OCI-LY1 (cell line): ENCODE results near the gene VPS35L.

Experiments used
- H2AFZ ChIP-seq: fragments of 200-600 bp; sonication (generic), shearing (Covaris generic); 2 replicates; pipeline ENCODE4 v1.6.0; 2014; ENCODE audit warnings: antibody characterized with exemption, mild to moderate bottlenecking, low read length
- H3F3A ChIP-seq: fragments of 200-600 bp; sonication (generic), shearing (Covaris generic); 2 replicates; pipeline ENCODE4 v1.6.0; 2014; ENCODE audit warnings: mild to moderate bottlenecking, antibody characterized with exemption, low read length, moderate library complexity; ENCODE audit not compliant: insufficient read depth
- H3K27ac ChIP-seq: fragments of 200-600 bp; sonication (generic); 2 replicates; pipeline ENCODE4 v1.5.1; 2014; ENCODE audit warnings: low read length, mixed run types, mild to moderate bottlenecking, low read depth; ENCODE audit not compliant: poor library complexity, severe bottlenecking
- H3K27me3 ChIP-seq: fragments of 200-600 bp; sonication (generic); 2 replicates; pipeline ENCODE4 v1.6.0; 2014; ENCODE audit warnings: antibody characterized with exemption, mild to moderate bottlenecking, low read length, moderate library complexity; ENCODE audit not compliant: insufficient read depth
- H3K36me3 ChIP-seq: fragments of 200-600 bp; sonication (generic); 2 replicates; pipeline ENCODE4 v1.6.1; 2014; ENCODE audit warnings: mild to moderate bottlenecking, antibody characterized with exemption, low read length, moderate library complexity, mixed read lengths; ENCODE audit not compliant: insufficient read depth
- H3K4me1 ChIP-seq: fragments of 200-600 bp; sonication (generic); 2 replicates; pipeline ENCODE4 v1.5.1; 2014; ENCODE audit warnings: mild to moderate bottlenecking, low read length, moderate library complexity; ENCODE audit not compliant: insufficient read depth, severe bottlenecking
- H3K4me2 ChIP-seq: fragments of 200-600 bp; sonication (generic), shearing (Covaris generic); 2 replicates; pipeline ENCODE4 v1.6.1; 2014; ENCODE audit warnings: low read length
- H3K4me3 ChIP-seq: fragments of 200-600 bp; sonication (generic); 2 replicates; pipeline ENCODE4 v1.5.1; 2014; ENCODE audit warnings: low read length, low read depth, mild to moderate bottlenecking, mixed read lengths; ENCODE audit not compliant: poor library complexity, severe bottlenecking
- H3K79me2 ChIP-seq: fragments of 200-600 bp; shearing (Covaris generic); 2 replicates; pipeline ENCODE4 v1.6.1; 2016; ENCODE audit warnings: mixed run types, low read length, mixed read lengths; ENCODE audit not compliant: insufficient read depth
- H3K9ac ChIP-seq: fragments of 200-600 bp; sonication (generic), shearing (Covaris generic); 2 replicates; pipeline ENCODE4 v1.6.1; 2014; ENCODE audit warnings: mild to moderate bottlenecking, low read length, mixed read lengths
- H3K9me2 ChIP-seq: fragments of 200-600 bp; sonication (generic), shearing (Covaris generic); 2 replicates; pipeline ENCODE4 v1.6.1; 2014; ENCODE audit warnings: low read depth, mild to moderate bottlenecking, low read length, mixed read lengths
- H3K9me3 ChIP-seq: fragments of 200-600 bp; shearing (Covaris generic); 2 replicates; pipeline ENCODE4 v1.6.1; 2014; ENCODE audit warnings: low read length, mixed read lengths
- H4K20me1 ChIP-seq: fragments of 200-600 bp; sonication (generic), shearing (Covaris generic); 2 replicates; pipeline ENCODE4 v1.6.0; 2016; ENCODE audit warnings: mild to moderate bottlenecking, low read length; ENCODE audit not compliant: insufficient read depth
- CTCF ChIP-seq: fragments of 200-600 bp; sonication (generic), shearing (Covaris generic); IDR thresholded peaks from 2 replicates; pipeline ENCODE4 v1.5.1; 2017; ENCODE audit warnings: mild to moderate bottlenecking, antibody characterized with exemption, low read length, moderate library complexity, mixed read lengths
- EZH2 ChIP-seq: fragments of 200-600 bp; sonication (generic), shearing (Covaris generic); IDR thresholded peaks from 2 replicates; pipeline ENCODE4 v1.8.0; 2017; ENCODE audit warnings: borderline replicate concordance, mixed run types, mild to moderate bottlenecking, antibody characterized with exemption, low read length, moderate library complexity, mixed read lengths

Gene VPS35L

DNA sequence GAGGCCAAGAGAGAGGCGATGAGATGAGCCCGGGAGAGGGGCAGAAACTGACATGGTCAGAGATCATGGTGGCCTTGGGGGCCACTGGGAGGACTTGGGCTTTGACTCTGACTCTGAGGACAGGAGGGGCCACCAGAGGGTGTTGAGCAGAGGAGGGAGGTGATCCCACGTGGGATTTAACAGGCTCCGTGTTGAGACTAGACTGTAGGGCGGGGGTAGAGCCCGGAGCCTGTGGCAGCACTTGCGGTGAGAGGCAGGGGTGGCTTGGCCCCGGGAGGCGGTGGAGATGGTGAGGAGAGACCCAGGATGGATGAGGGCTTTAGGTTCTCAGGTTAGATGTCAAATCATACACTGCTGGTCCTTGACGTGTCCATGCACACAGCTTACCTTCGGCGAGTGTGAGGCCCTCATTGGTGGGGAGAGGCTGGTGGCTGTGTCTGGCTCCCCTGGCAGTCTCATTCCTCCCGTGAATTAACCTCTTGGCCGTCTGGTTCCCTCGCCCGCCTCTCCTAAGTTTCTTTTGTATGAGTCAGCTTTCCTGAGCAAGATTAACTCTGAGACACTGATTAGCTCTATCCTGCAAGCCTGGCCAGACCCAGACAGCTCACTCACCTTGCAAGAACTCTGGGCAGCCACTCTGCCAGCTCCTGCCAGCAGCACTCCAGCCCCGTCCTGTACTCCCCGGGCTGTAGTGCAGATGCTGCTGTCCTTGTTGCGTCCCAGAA, 39.7 kb downstream of the VPS35L start:
- no peaks in the 10 kb centered on the region for H3K27me3 ChIP-seq
- no peaks in the 10 kb centered on the region for H4K20me1 ChIP-seq
- H3K36me3 ChIP-seq = peaks cover 8% of the 10 kb centered on the region; the same call in 1 of the 2 replicates
- no peak overlapping the region for H3K4me3 ChIP-seq
- no peaks in the 10 kb centered on the region for H3F3A ChIP-seq
- H3K9me2 ChIP-seq = no peaks in the 10 kb centered on the region
- no peak overlapping the region for H3K27ac ChIP-seq
- no peaks in the 10 kb centered on the region for H3K79me2 ChIP-seq
- H3K4me2 ChIP-seq = no peak overlapping the region
- H3K9ac ChIP-seq = no peak overlapping the region
- TF ChIP-seq CTCF (no peak), EZH2 (no peak)
- no peaks in the 10 kb centered on the region for H3K9me3 ChIP-seq
- H2AFZ ChIP-seq = no peak overlapping the region
- no peaks in the 10 kb centered on the region for H3K4me1 ChIP-seq

DNA sequence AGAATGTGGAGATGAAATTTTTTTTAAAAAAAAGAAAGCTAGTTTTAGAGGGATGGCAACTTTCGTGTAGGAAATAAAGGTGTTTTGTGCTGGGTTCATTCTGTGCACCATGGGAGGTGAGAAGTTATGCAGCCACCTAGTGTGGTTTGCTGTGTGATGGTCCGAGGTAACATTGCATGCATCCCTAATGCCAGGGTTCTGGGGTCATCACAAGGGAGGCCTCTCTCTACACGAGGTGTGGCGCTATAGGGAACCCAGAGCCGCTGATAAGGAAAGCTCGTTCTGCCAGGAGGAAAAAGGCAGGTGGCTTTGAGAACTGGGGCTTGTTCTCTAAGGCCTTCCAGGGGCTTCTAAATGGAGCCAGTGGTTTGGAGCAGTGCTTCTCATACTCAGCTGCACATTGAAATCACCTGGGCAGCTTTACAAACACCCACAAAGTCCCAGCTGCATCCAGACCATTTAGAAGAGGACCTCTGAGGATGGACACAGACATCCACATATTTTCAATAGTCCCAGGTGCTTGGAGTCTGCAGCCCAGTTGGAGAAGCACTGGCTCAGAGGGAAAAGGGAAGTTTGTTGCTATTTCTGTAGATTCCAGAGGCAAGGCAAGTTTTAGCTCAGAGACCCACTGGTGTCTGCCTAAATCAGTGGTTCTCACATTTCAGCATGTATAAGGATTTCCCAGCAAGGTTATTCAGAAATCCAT, 43.5 kb downstream of the VPS35L start:
- Histone ChIP-seq H3K79me2 (no peaks in the 10 kb centered on the region), H3K9ac (no peak overlapping the region), H3K4me1 (no peaks in the 10 kb centered on the region), H3K9me3 (no peaks in the 10 kb centered on the region), H2AFZ (no peak overlapping the region), H3F3A (no peaks in the 10 kb centered on the region), H3K4me2 (no peak overlapping the region), H3K36me3 (peaks cover 13% of the 10 kb centered on the region; the same call in 1 of the 2 replicates), H4K20me1 (no peaks in the 10 kb centered on the region), H3K9me2 (no peaks in the 10 kb centered on the region), H3K27me3 (no peaks in the 10 kb centered on the region), H3K4me3 (no peak overlapping the region), H3K27ac (no peak overlapping the region)
- no peak for TF ChIP-seq EZH2
- no peak for TF ChIP-seq CTCF

DNA sequence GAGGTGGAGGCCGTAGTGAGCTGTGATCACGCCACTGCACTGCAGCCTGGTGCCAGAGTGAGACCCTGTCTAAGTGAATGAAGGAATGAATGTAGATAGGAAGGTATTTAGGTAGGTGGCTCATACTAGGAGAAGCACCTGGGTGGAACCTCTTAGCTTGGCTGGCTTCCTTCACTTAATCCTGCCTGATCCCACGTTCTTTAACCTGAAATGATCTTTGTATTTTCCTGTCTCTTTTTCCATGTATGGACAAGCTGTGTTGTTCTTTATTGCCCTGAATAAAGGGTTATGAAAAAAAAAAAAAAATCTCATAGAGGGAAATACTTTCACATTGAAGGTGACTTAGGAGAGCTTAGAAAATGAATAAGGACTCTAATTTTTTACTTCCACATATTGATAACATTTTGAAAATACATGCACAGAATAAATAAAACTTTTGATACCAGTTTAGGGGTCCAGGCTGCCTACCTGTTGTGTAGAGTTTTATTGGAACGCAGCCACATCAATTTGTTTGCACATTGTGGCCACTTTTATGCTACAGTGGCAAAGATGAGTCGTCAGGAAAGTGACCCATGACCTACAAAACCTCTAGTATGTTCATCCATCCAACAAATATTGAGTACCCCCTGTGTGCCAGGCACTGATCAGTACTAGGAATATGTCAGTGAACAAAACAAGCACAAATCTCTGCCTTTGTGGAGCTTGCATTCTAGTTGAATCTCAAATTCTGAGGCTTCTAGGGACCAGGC, 44.6 kb downstream of the VPS35L start:
- Histone ChIP-seq H3K4me1 (no peaks in the 10 kb centered on the region), H3K9ac (no peak overlapping the region), H3K79me2 (no peaks in the 10 kb centered on the region), H3K4me2 (no peak overlapping the region), H3K4me3 (no peak overlapping the region), H3F3A (no peaks in the 10 kb centered on the region), H3K9me3 (no peaks in the 10 kb centered on the region), H3K27me3 (no peaks in the 10 kb centered on the region), H4K20me1 (no peaks in the 10 kb centered on the region), H2AFZ (no peak overlapping the region), H3K36me3 (peaks cover 18% of the 10 kb centered on the region), H3K9me2 (no peaks in the 10 kb centered on the region), H3K27ac (no peak overlapping the region)
- TF ChIP-seq EZH2 = no peak
- no peak for TF ChIP-seq CTCF
